Stimulated activated CD8-positive, alpha-beta memory T cell treated with anti-CD3 and anti-CD28 coated beads, Interleukin-7, amount 100 ng/mL, for 1 hour (primary cell): ENCODE measurements around the gene TUBE1.
A peak's percentile ranks its signal among the peaks of the same experiment; 100 is the strongest.

Source experiments
- DNase-seq, 2 donors: peaks; one replicate each; pipeline ENCODE4 v3.0.0-alpha.2; 2020; ENCODE audit warnings: low read depth in 2 of 2

TUBE1 gene

DNA sequence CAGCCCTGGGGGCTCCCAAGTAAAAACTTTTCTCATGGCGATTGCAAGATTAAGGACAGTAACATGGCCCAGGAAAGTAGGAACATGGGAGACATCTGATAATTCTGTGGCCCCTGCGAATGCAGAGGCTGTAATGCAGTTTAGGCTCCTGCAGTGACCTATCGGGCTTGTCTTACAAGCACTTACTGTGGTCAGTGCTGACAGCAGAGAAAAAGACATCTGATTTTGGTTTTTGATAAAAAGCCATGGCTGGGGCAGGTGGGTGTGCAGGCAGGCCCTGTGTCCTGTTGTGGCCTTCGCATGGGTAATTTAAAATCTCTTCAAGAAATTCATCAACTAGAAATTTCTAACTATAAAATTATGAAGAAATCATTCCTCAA, 52.7 kb downstream of the TUBE1 start:
- DNase-seq, result no peak

DNA sequence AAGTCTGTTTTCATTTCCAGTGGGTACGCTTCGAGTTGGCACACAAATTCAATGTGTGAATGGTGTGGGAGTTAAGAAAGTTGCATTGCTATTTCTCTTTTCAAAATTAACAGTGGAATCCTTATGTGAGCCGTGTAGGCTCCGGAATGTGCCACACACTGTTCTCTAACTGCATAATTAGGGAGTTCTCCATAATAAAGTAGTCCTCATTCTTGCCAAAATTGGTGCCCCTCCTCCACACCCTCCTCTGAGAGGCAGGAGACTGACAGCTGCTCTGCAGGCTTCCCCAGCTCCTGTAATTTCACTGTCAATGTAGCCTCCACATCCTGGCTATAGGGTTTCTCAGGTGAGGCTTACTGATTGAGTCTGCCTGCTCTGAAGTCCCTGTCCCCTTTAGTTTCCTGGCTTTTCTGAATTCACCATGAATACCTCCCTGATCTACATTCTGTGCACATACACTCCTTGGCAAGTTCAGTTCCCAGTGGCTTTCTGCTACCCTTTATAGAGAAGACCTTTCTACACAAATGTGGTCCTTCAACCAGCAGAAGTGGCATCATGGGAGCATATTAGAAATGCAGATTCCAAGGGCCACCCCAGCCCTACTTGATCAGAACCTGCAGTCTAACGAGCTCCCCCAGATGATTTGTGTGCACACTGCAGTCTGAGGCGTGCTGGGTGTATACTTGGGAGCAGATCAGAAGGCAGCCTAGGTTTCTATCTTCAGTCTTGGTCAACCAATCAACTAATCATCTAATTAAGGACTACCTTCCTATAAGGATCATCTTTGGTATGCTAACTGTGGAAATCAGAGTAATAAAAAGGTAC, 53.3 kb downstream of the TUBE1 start:
- no peak for DNase-seq

DNA sequence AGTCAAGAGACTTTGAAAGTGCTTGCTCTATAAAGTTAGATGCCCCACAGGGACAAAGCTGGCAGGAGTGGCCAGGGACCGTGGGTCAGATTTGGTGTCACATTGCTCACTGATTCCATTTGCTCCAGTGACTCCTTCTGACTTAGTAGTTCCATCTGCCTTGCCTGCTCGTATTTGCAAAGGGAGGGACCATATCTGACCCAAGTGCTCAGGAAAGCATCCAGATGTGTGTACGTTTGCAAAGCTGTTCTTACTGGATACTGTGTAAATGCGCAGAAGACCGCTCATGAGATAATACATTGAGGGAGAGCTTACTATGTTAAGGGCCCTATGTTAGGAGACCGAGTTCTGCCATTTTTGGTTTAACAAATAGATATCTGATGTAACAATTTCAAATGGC, 54.6 kb downstream of the TUBE1 start:
- no peak for DNase-seq

DNA sequence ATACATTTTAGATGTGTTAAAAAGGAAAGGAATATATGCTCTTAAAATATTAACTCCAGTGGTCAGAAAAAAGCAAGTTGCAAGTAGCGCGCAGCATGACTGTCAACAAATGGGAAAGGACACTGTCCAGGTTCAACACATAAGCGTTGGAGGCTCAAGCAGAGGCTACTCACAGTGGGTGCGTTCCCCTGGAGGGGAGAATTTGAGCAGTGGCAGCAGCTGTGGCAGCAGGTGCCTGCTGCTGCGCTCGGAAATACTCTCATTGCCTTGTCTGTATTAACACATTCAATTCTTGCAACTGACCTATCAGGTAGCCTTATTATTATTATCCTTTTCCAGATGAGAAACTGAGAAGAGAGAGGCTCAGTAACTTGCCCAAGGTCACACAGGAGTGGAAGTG, 55.3 kb downstream of the TUBE1 start:
- no peak for DNase-seq

DNA sequence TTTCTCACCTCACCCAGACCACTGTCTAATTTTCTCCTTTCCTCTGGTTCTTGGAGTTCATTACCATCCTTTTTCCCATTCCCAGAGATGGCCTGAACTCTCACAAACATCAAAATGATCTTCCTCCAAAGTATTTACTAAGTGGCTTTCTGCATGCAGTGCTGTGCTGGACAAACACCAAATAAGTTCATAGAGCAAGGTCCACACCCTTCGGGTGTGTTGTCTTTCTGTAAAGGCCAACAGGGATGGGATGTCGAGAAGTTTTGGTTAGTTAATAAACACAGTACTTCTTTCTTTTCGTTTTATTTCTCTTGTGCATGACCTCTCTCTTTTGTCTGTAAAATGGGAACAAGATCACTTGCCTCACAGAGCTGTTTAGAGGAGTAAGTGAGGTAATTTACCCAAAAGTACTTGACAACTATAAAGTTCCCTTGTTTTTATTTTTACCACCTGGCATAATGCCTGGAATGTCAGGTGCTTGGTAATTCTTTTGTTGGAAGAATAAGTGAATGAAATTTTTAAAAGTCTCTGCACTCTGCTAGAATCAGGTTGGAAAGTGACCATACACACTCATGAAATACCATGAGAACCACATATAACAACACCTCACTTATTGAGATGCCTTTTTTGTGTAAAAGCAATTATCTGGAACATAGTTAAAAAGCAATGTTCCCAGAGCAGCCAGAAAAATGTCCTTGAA, 56.2 kb downstream of the TUBE1 start:
- DNase-seq, result no peak

DNA sequence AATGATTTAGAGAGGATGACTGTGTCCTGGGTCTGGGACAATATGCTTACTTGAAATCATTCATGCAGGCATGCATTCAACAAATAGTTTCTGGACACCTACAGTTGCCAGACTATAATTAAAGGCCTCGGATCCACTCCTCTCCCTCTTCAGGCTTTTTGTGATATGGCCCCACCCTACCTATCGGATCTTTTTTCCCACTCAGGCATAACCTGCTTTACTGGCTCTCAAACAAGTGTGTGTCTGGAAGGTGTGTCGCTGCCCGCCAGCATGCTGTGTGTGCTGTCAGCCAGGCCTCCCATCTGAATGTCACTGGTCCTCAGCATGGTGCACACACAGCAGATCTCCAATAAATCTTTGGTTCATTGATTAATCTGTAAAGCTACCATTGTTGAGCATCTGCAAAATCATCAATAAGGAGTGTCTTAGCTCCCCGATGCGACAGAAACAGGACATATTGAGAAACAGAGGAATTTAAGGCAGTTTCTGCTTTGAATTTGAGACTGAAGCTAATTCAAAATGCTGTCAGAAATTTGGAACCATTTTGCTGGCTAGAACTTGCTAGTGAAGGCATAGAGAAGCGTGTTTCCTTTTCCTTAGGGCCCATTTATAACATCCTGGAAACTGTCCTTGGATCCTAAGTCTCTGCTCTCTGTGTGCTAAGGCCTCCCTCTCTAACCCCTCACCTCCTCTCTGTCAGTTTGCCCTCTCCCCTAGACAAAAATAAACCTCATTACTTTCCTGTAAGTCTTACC, 56.9 kb downstream of the TUBE1 start:
- no peak for DNase-seq

DNA sequence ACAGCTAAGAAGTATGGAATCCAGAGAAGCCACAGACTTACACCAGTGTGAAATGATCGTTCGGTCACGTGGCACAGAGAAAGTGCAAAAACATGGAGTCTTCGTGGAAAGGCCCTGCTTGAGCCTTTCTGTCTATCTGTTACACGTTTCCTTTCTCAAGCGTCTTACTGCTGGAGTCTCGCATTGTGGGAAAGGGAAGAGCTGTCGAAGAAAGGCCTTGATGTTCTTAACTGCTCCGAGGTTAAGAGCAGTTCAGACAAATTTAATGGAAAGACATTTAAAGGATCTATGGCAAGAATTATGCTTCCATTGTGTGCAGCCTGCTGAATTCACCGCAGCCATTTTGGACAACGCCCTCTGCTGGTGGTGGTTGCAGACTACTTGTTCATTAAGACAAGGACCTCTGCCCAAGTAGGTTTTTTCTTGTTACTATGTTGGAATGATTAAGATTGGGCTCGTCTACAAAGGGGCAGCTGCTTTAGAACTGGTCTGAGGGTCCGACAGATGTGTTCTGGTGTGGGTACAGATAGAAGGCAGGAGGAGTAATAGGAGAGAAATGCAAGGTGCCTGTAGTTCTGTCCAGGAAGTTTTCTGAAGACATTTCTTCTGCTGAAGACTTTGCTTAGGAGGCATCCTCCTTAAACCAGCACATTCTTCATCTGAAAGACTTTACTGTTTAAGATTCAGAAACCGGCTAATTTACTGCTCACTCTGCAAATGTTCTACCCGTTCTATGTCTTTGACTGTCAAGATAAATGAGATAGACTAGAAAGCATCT, 58.0 kb downstream of the TUBE1 start:
- DNase-seq, result peak; percentile 18 to 35

DNA sequence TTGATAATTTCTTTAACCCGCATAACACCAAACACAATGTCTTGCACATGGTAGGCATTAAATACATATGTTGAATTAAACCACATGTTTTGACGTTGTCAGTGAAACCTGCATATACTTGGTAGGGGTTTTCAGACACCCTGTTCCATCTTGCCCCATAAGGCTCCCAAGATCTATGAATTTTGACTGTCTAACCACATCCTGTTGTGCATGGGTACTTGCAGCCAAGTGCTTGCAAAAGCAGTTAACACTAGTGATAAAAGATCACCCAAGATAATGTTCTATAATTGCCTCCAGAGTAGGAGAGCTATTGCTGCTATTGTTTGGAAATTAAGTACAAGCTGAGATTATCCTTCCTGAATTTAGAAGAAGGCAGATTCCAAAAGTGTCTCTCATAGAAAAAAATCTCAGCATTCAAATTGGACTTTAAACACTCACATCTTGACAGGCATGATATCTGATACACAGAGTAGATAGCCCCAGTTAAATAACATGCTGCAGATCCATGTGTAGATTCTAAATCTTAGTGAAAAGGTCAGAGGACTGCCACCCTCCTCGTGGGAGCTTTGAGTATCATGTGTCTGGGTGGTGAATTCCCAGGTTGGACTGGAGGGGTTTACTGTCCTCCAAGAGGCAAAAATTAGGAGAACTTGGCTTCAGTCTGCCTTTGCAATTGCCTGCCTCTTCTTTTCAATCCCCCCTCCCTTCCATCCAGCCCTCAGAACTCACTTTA, 59.2 kb downstream of the TUBE1 start:
- peak in 1 of 2 donors; percentile 19 for DNase-seq

DNA sequence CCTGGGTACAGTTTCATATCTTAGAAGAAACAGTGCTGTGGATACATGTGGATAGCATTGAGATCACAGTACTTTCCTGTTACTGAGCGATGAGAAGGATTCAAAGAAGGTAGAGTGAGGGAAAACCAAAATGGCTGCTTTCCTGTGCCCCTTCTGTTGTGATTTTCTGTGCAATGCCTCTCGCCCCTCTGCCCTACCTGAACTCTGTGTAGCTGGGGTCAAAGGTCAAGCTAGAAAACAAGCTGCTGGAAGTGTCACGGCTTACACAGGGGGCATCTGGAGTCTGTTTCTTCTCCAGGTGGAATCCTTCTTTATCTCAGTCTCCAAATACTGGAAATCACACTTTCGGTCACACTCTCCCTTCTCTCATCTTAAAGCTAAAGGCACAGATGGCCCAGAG, 60.3 kb downstream of the TUBE1 start:
- no peak for DNase-seq

DNA sequence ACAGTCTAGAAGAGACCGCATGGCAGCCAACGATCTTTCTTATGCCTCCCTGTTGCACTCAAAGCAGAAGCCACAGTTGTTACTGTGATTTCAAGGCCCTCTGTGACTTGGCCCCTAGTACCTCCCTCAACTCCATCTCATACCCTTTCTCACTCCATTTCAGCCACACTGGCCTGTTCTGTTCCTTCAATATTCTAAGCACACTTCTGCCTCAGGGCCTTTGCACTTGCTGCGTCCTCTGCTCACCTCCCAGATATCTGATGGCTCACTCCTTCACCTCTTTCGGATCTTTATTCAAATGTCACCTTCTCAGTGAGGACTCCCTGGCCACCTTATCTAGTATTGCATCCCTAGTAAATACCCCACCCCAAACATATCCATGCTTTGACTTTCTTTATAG, 62.8 kb downstream of the TUBE1 start:
- no peak for DNase-seq

DNA sequence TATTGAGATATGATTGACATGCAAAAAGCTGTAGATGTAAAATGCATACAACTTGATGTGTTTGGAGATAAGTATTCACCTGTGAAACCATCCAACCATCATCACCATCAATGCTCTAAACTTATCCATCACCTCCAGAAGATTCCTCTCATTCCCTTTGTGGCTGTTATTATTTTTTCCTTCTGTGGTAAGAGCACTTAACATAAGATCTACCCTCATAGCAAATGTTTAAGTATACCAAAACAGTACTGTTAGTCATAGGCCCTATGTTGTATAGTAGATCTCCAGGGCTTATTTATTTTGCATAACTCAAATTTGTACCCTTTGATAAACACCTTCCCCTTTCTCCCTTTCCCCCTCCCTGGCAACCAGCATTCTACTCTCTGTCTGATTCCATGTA, 64.5 kb downstream of the TUBE1 start:
- no peak for DNase-seq

DNA sequence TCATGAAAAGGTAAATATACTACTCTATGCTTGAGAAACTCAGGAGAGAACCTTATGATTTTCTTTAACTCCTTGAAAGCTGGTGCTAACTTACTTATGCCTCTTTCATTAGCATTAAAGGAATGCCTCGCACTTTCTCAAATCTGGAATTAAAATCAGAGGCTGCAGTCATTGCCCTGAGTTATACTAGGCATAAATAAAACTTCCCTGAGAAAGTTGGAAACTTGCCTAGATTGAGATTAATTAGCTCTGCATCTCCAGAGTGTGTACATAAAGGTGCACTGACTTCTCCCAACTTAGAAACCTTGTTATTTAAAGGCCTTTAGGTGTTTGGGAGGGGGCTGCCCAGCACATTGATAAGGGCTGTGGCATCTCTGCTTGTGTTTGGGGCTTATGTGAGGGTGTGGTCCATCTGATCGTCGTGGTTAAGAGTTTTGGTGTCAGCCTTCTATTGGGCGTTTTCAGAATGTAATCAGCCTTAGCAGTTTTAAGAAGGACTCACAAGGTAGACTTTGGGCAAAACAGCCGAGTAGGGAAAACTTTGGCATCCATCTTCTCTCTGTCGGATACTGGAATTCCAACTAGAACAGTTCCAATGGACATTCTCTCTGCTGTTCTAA, 65.5 kb downstream of the TUBE1 start:
- no peak for DNase-seq
